Lower leg skin (tissue), 4 donors: ENCODE measurements around the gene GSE1. TPM values are rescaled to one million over a fixed set of nuclear protein-coding genes. Genes with fewer than 3 reads are reported as not detected.

Experiments used
- DNase-seq, 2 donors: peaks; one replicate each; pipeline ENCODE4 v3.0.0-alpha.2; 2019; ENCODE audit warnings: low spot score in 2 of 2
- H3K4me3 ChIP-seq: fragments of 200-600 bp; sonication (generic); 2 replicates; pipeline ENCODE4 v1.5.1; 2017; ENCODE audit warnings: mild to moderate bottlenecking, low read depth; ENCODE audit not compliant: poor library complexity, severe bottlenecking
- POLR2A ChIP-seq, 2 donors: fragments of 450-650 bp; IDR thresholded peaks; one replicate each; pipeline ENCODE4 v1.6.1; 2016 to 2017; ENCODE audit warnings: antibody characterized with exemption in 2 of 2, mild to moderate bottlenecking in 1 of 2, moderate library complexity in 1 of 2
- WGBS, 2 donors: methylation state at CpG; one replicate each; pipeline ENCODE4 v1.1.5; 2018; 5-methylcytosine and 5-hydroxymethylcytosine counted together
- intact Hi-C: fragments of 100-400 bp; cut with DNase I; formaldehyde crosslinking; loops from one replicate; pipeline ENCODE4 v1.15.0; 2023; ENCODE audit warnings: low total_unique reads
- total RNA-seq, 4 donors: library from RNA; depleted of rRNA; stranded (reverse); fragments of >200 nt; gene quantifications; one replicate each; pipeline ENCODE4 v1.1.0, GENCODE V29; 2016
- TF ChIP-seq, protein P1 (sequence below), 3 donors: fragments of 450-650 bp; IDR thresholded peaks; one replicate each; pipeline ENCODE4 v1.5.1; 2016; ENCODE audit warnings: antibody characterized with exemption in 3 of 3, mild to moderate bottlenecking in 3 of 3, moderate library complexity in 2 of 3

GSE1 gene
- total RNA-seq, 4 donors from 2014 or later, result 62.9 to 113 (median 69.9) TPM

DNA sequence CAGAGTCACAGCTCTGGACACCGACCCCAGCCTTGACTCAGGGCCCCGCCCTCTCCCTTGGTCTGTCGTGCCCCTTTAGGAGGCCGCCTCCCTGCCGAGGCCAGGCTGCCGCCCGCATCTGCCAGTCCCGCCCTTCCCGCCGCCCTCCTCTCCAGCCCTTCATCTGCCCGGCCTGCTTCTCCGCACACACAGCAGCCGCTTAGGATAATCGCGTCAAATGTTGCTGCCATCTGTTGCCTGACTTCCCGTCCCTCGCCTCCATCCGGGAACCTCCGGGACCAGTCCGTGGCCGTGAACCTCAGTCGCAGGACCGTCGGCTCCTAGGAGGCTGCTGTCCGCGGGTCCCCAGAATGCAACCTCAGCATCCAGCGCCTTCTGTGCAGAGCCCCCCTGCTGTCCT, 11.9 kb downstream of the GSE1 start:
- TF ChIP-seq, protein P1, sequence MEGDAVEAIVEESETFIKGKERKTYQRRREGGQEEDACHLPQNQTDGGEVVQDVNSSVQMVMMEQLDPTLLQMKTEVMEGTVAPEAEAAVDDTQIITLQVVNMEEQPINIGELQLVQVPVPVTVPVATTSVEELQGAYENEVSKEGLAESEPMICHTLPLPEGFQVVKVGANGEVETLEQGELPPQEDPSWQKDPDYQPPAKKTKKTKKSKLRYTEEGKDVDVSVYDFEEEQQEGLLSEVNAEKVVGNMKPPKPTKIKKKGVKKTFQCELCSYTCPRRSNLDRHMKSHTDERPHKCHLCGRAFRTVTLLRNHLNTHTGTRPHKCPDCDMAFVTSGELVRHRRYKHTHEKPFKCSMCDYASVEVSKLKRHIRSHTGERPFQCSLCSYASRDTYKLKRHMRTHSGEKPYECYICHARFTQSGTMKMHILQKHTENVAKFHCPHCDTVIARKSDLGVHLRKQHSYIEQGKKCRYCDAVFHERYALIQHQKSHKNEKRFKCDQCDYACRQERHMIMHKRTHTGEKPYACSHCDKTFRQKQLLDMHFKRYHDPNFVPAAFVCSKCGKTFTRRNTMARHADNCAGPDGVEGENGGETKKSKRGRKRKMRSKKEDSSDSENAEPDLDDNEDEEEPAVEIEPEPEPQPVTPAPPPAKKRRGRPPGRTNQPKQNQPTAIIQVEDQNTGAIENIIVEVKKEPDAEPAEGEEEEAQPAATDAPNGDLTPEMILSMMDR (IDR thresholded peaks at IDR 0.05), result no peak
- TF ChIP-seq POLR2A (IDR thresholded peaks at IDR 0.05), result no peak
- intact Hi-C loops, result no loop called here
- H3K4me3 ChIP-seq, result no peak overlapping the region
- DNase-seq, result no peak
- 85 to 88% methylated on average over 27 of the region's 27 CpGs for WGBS, 2 donors

DNA sequence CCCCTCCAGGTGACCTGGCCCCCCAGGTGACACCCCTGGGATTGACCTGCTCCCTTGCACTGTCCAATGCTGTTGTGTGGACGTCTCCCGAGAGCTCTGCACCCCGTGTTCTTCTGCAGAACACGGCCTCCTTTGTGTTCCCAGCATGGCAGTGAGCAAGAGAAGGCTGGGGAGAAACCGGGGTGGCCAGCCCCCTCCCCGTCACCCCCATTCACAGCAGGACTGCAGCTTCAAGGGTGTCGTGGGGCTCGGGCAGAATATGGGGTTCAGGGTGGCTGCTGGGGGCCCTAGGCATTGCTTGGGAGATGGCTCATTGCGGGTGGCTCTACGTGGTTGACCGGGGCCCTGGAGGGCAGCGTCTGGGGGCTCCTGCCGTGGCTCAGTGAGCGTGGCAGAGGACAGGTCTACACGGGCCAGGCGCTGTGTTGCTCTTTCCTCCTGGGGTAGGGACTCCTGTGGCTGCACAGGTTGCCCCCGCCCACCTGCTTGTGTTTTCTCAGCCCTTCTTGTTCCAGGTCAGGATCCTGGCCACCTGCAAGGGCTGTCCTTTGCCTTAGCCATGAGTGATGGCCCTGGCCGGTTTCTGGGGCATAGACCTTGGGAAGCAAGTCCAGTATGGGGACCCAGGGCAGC, 12.5 kb downstream of the GSE1 start:
- no peak overlapping the region for H3K4me3 ChIP-seq
- 88 to 94% methylated on average over 11 to 17 of the region's 18 CpGs for WGBS, 2 donors
- no peak for TF ChIP-seq POLR2A (IDR thresholded peaks at IDR 0.05)
- TF ChIP-seq, protein P1 (IDR thresholded peaks at IDR 0.05), result no peak
- intact Hi-C loops, result no loop called here
- DNase-seq, result no peak

DNA sequence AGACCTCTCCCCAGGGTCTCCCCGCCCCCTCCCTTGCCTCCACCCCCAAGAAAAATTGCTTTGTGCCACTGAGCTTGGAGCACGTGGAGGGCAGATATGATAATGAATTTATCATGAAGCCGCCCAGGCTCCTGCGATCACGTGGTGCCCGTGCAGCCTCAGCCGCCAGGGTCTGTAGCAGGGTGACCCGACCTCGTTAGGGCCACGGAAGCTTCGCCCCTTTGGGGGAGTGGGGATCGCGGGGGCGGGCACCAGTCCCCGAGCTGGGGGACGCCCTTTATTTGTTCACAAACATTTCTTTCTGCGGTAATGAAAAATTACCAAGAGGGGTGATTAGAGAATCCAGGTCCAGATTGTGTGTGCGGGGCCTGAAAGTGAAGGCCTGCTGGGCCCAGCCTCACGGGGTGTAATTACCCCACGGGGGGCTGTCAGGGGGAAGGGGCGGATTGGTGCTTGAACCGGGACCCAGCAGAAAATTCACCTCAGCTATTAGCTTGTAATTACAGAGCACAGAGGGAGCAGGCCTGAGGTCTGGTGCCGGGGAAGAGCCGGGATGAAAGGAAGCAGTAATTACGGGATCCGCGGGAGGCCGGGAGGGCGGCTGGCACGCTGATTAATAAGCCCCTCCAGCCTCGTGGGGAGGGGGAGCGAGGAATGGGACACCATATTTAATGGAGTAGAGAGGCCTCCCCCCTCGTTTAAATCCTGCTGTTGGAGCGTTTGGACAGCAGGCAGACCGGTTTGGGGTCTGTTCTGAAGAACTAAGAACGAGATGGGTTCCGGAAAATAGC, 13.3 kb downstream of the GSE1 start:
- DNase-seq, result no peak
- intact Hi-C loops, result no loop called here
- TF ChIP-seq, protein P1 (IDR thresholded peaks at IDR 0.05), result no peak
- TF ChIP-seq POLR2A (IDR thresholded peaks at IDR 0.05), result no peak
- 68 to 74% methylated on average over 36 to 37 of the region's 37 CpGs for WGBS, 2 donors
- H3K4me3 ChIP-seq, result no peak overlapping the region

DNA sequence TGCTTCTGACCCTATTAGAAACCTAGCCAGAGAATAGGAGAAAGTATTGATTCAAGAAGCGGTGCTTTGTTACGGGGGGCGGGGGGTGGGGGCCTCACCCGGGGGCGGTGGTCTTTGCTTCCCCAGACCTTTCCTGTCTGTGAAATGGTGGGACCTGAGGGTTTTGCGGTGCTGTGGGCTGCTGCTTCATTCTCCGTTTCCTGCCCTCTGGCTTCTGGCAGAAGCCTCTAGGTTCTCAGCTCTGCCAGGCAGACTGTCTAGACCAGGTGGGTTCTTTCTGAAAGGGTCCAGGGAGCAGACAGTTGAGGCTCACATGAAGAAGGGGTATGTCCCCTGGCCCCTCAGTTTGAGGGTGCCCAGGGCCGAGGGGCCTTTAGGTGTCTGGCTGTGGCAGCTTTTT, 14.0 kb downstream of the GSE1 start:
- WGBS, 2 donors, result 58 to 74% methylated on average over 5 to 8 of the region's 8 CpGs
- TF ChIP-seq, protein P1 (IDR thresholded peaks at IDR 0.05), result no peak
- TF ChIP-seq POLR2A (IDR thresholded peaks at IDR 0.05), result no peak
- no peak for DNase-seq
- intact Hi-C loops, result no loop called here
- no peak overlapping the region for H3K4me3 ChIP-seq

DNA sequence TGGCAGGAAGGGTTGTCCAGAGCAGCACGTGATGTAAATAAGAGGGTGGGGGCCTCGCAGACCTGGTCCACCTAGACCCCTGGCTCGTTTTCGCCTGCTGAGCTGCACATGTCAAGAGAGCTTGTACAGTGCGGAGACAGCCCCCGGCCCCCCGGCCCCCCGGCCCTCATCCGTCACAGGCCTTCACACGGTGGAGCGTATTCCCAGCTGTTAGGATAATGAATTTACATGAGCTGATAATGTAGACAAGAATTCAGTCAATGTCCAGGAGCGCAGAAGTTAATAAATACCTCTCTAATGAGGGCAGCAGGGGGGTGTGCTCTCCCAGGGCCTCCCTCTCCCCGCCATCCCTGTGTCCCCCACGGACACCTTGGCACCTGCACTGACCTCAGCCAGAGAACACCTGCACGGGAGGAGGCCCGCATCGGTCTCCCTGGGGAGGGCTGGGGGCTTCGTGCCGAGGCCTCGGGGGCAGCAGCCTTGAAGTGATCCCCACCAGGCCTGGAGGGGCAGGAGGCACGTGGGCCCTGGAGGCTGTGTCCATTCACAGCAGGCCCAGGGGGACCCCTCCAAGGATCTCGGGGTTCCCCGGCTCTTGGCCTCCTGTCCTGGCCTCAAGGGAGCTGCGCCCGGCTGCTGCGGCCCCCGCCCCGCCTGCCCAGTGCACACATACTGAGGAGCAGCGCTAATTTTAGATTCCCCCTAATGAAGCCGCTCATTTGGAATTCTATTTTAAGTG, 14.6 kb downstream of the GSE1 start:
- no peak overlapping the region for H3K4me3 ChIP-seq
- DNase-seq, result no peak
- TF ChIP-seq, protein P1 (IDR thresholded peaks at IDR 0.05), result no peak
- no peak for TF ChIP-seq POLR2A (IDR thresholded peaks at IDR 0.05)
- 82 to 91% methylated on average over 29 to 30 of the region's 30 CpGs for WGBS, 2 donors
- intact Hi-C loops, result no loop called here
